Thyroid gland (tissue), 4 donors: Measurements from ENCODE around the gene FHIT. TPM values are rescaled to one million over a fixed set of nuclear protein-coding genes. Genes with fewer than 3 reads are reported as not detected.

ENCODE experiments used
- DNase-seq, 2 donors: peaks; one replicate each; pipeline ENCODE4 v3.0.0-alpha.2; 2019
- H3K27ac ChIP-seq, 3 donors: fragments of 200-600 bp; sonication (generic); 1 replicate in 2 of 3; 2 replicates in 1 of 3; pipeline ENCODE4 v1.5.1; 2016 to 2019; ENCODE audit warnings: mild to moderate bottlenecking in 1 of 3, moderate library complexity in 1 of 3
- H3K27me3 ChIP-seq: fragments of 200-600 bp; sonication (generic); one replicate; pipeline ENCODE4 v1.5.1; 2019
- H3K36me3 ChIP-seq, 2 donors: fragments of 200-600 bp; sonication (generic); one replicate each; pipeline ENCODE4 v1.5.1; 2016 to 2019
- H3K4me1 ChIP-seq, 2 donors: fragments of 200-600 bp; sonication (generic); one replicate each; pipeline ENCODE4 v1.5.1; 2017 to 2019
- H3K4me3 ChIP-seq, 3 donors: fragments of 200-600 bp; sonication (generic); replicated peaks in 1 of 3; 1 replicate in 2 of 3; 2 replicates in 1 of 3; pipeline ENCODE4 v1.5.1; 2016; ENCODE audit warnings: mild to moderate bottlenecking in 1 of 3
- H3K9me3 ChIP-seq: fragments of 200-600 bp; sonication (generic); one replicate; pipeline ENCODE4 v1.5.1; 2017
- POLR2A ChIP-seq, 2 donors: fragments of 450-650 bp; IDR thresholded peaks; one replicate each; pipeline ENCODE4 v1.6.1; 2017; ENCODE audit warnings: antibody characterized with exemption in 2 of 2, mild to moderate bottlenecking in 2 of 2, moderate library complexity in 1 of 2
- WGBS, 2 donors: methylation state at CpG; one replicate each; pipeline ENCODE4 v1.1.5; 2017; 5-methylcytosine and 5-hydroxymethylcytosine counted together
- intact Hi-C: fragments of 100-400 bp; cut with DNase I; formaldehyde crosslinking; loops from one replicate; pipeline ENCODE4 v1.15.1; 2023
- total RNA-seq, 4 donors: library from RNA; depleted of rRNA; stranded (reverse); fragments of >200 nt; gene quantifications; one replicate each; pipeline ENCODE4 v1.2.3, GENCODE V29; 2016
- TF ChIP-seq, protein P1 (sequence below), 6 experiments: fragments of 200-600 bp in 3 of 6; fragments of 450-650 bp in 3 of 6; sonication (generic) in 3 of 6; IDR thresholded peaks; one replicate each; pipeline ENCODE4 v1.5.1; 2016 to 2019; ENCODE audit warnings: antibody characterized with exemption in 6 of 6, mild to moderate bottlenecking in 2 of 6, inconsistent platforms in 1 of 6, moderate library complexity in 1 of 6

The FHIT gene
- total RNA-seq, 4 donors from 2014 or later, result 12.2 to 18.9 (median 16.2) TPM

DNA sequence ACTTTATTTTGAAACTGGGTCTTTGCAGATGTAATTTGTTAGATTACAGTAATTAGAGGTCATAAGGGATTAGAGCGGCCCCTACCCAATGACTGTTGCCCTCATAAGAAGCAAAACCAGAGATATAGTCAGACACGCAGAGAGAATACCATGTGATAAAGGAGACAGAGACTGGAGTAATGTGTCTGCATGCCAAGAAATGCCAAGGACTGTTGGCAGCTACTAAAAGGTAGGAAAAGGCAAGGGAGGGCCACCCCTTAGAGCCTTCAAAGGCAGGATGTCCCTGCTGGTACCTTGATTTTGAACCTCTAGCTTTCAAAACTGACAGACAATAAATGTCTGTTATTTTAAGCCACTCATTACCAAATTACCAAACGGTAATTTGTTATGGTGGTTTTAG is 548.2 kb downstream of the FHIT start:
- Histone ChIP-seq H3K4me1 (peaks cover 8 to 19% of the 10 kb centered on the region in 2 donors), H3K27ac (no peak overlapping the region), H3K36me3 (no peaks in the 10 kb centered on the region), H3K4me3 (no peak overlapping the region), H3K27me3 (no peaks in the 10 kb centered on the region), H3K9me3 (no peaks in the 10 kb centered on the region)
- no peak for DNase-seq
- TF ChIP-seq, protein P1, sequence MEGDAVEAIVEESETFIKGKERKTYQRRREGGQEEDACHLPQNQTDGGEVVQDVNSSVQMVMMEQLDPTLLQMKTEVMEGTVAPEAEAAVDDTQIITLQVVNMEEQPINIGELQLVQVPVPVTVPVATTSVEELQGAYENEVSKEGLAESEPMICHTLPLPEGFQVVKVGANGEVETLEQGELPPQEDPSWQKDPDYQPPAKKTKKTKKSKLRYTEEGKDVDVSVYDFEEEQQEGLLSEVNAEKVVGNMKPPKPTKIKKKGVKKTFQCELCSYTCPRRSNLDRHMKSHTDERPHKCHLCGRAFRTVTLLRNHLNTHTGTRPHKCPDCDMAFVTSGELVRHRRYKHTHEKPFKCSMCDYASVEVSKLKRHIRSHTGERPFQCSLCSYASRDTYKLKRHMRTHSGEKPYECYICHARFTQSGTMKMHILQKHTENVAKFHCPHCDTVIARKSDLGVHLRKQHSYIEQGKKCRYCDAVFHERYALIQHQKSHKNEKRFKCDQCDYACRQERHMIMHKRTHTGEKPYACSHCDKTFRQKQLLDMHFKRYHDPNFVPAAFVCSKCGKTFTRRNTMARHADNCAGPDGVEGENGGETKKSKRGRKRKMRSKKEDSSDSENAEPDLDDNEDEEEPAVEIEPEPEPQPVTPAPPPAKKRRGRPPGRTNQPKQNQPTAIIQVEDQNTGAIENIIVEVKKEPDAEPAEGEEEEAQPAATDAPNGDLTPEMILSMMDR (IDR thresholded peaks at IDR 0.05), result no peak
- TF ChIP-seq POLR2A (IDR thresholded peaks at IDR 0.05), result no peak
- intact Hi-C loops, result no loop called here
- 92 to 97% methylated on average over 3 of the region's 3 CpGs for WGBS, 2 donors

DNA sequence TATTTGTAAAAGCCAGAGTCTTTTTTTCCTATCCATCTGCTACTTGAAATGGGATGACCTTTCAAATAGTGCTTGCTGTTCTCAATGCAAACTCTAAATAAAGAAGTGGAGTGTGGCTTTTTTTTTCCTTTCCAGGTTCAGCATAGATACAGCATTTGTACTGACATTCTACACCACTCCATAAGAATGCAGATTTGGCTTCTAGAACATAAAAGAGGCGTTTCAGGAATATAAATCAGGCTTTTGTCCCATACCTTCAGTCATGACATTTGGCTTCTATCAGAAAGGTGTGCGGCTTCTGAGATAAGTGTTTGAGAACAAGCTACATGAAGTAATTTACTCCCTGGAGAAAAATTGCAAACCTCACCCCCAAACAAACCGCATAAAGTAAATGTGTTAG is 553.1 kb downstream of the FHIT start:
- Histone ChIP-seq H3K4me3 (no peak overlapping the region), H3K36me3 (no peaks in the 10 kb centered on the region), H3K27me3 (no peaks in the 10 kb centered on the region), H3K9me3 (no peaks in the 10 kb centered on the region), H3K27ac (no peak overlapping the region), H3K4me1 (peaks cover 0 to 9% of the 10 kb centered on the region in 2 donors)
- intact Hi-C loops, result no loop called here
- 70 to 75% methylated on average over 3 of the region's 3 CpGs for WGBS, 2 donors
- no peak for TF ChIP-seq POLR2A (IDR thresholded peaks at IDR 0.05)
- TF ChIP-seq, protein P1 (IDR thresholded peaks at IDR 0.05), result no peak
- DNase-seq, result no peak

DNA sequence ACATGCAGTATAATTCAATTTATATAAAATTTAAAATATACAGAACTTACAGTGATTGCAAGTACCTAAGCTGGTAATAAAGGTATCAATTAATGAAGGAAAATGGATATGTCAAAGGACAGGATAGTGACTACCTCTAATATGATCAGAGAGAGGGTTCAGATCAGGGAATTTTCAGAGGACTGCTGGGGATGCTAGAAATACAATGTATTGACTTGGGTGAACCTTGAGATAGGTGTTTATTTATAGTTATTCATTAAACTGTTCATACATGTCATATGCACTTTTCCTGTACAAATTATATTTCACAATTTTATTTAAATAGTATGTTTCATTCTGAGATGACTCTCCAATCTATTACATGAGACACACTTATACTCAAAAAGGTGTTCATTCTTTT is 554.1 kb downstream of the FHIT start:
- Histone ChIP-seq H3K27ac (no peak overlapping the region), H3K4me1 (peaks cover 0 to 6% of the 10 kb centered on the region in 2 donors), H3K27me3 (no peaks in the 10 kb centered on the region), H3K36me3 (no peaks in the 10 kb centered on the region), H3K9me3 (no peaks in the 10 kb centered on the region), H3K4me3 (no peak overlapping the region)
- intact Hi-C loops, result no loop called here
- DNase-seq, result no peak
- TF ChIP-seq POLR2A (IDR thresholded peaks at IDR 0.05), result no peak
- TF ChIP-seq, protein P1 (IDR thresholded peaks at IDR 0.05), result no peak

DNA sequence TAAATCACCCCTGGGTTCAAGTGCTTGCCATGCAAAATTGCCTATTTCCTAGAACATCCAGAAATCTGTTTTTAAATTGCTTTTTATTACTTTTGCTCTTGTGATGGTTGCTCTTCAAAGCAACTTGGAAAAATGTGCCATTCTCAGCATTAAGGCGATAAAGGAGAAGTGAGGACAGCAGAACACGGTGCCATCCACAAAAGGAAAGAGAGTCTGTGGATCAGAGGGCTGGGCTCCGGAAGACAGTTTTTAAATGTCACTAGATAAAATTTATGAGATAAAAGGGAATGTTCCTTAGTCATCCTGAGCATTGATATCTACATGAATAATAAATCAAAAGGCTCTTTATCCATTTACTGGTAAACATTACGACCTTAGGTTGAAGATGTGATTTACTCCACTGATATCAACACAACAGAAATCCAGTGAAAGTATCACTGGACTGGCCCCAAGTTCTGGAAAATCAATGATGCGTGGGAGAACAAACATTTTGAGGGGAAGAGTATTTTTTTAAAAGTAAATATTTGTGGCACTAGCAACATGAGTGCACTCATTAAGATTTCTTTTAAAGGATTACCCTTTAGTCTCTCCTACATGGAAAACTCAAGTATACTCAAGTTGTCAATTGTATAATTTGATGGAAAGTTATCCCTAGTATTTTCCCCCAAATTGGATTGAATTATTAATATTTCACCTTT is 554.7 kb downstream of the FHIT start:
- H3K27ac ChIP-seq, result no peak overlapping the region
- no peak for TF ChIP-seq POLR2A (IDR thresholded peaks at IDR 0.05)
- TF ChIP-seq, protein P1 (IDR thresholded peaks at IDR 0.05), result no peak
- no peaks in the 10 kb centered on the region for H3K9me3 ChIP-seq
- H3K4me1 ChIP-seq, result peaks cover 0 to 6% of the 10 kb centered on the region in 2 donors
- H3K27me3 ChIP-seq, result no peaks in the 10 kb centered on the region
- intact Hi-C loops, result no loop called here
- no peak overlapping the region for H3K4me3 ChIP-seq
- DNase-seq, result peak in 1 of 2 donors; percentile 2
- H3K36me3 ChIP-seq, result no peaks in the 10 kb centered on the region
- 82% methylated on average over 5 of the region's 5 CpGs for WGBS, 2 donors

DNA sequence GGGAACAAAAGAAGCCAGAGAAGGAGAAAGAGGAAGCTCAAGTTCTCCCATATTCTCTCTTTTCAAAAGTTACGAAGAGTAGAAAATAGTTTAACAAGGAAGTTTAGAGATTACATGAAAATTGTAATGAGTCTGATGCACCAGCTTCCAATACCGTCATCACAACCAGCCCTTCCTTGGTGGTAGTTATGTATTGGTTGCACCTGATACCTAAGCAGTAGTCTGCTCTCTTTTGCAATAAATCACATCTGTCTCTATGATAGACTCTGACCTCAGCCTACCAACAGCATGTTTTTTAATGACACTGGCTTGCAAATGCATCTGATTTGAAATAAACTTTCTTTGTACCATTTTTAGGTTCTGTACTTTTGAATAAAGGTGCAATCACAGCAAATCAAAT is 575.8 kb downstream of the FHIT start:
- H3K36me3 ChIP-seq, result no peaks in the 10 kb centered on the region
- whole genome bisulfite sequencing, 2 donors, result 94 to 97% methylated on average over 2 of the region's 2 CpGs
- H3K27me3 ChIP-seq, result no peaks in the 10 kb centered on the region
- intact Hi-C loops, result no loop called here
- no peaks in the 10 kb centered on the region for H3K4me1 ChIP-seq
- DNase-seq, result no peak
- TF ChIP-seq POLR2A (IDR thresholded peaks at IDR 0.05), result no peak
- TF ChIP-seq, protein P1 (IDR thresholded peaks at IDR 0.05), result no peak
- no peaks in the 10 kb centered on the region for H3K9me3 ChIP-seq
- no peak overlapping the region for H3K4me3 ChIP-seq
- H3K27ac ChIP-seq, result no peak overlapping the region
